ENCODE measurements around the gene TMEM94.

Gene TMEM94

GRCh38 chr17:75482098-75482942 lies 25.9 kb downstream of the TMEM94 start:
- no peaks in the 10 kb centered on the region for H3F3A ChIP-seq (ENCODE audit: insufficient read depth, low read length)
- TF ChIP-seq EZH2 (optimal IDR thresholded peaks at IDR 0.05; ENCODE audit: low read depth, low read length), result no peak
- TF ChIP-seq EZH2phosphoT487 (IDR thresholded peaks at IDR 0.05; ENCODE audit: low read length), result no peak
- no peak for TF ChIP-seq CTCF (IDR thresholded peaks at IDR 0.05; ENCODE audit: low read length)
- H2AFZ ChIP-seq (ENCODE audit: low read length), result no peak overlapping the region
- no peaks in the 10 kb centered on the region for H3K4me1 ChIP-seq (ENCODE audit: low read length)
- no peak overlapping the region for H3K27ac ChIP-seq (ENCODE audit: low read length)
- H4K20me1 ChIP-seq (ENCODE audit: insufficient read depth, low read length), result no peaks in the 10 kb centered on the region
- H3K36me3 ChIP-seq (replicated peaks; ENCODE audit: insufficient read depth, low read length), result no peaks in the 10 kb centered on the region
- H3K79me2 ChIP-seq (ENCODE audit: low read length), result no peaks in the 10 kb centered on the region
- no peak overlapping the region for H3K4me3 ChIP-seq (ENCODE audit: low read length)
- no peak overlapping the region for H3K9ac ChIP-seq (ENCODE audit: low read length)
- H3K9me2 ChIP-seq (replicated peaks; ENCODE audit: insufficient read depth, low read length), result no peaks in the 10 kb centered on the region
- no peak overlapping the region for H3K4me2 ChIP-seq (ENCODE audit: low read depth, low read length)
- H3K27me3 ChIP-seq (replicated peaks; ENCODE audit: insufficient read depth, low read length), result no peaks in the 10 kb centered on the region
- H3K9me3 ChIP-seq (replicated peaks; ENCODE audit: insufficient read depth, low read length), result no peaks in the 10 kb centered on the region
- no peak for DNase-seq

GRCh38 chr17:75485688-75486087 lies 29.3 kb downstream of the TMEM94 start:
- Histone ChIP-seq H2AFZ (ENCODE audit: low read length) (no peak overlapping the region), H3K9me2 (replicated peaks; ENCODE audit: insufficient read depth, low read length) (no peaks in the 10 kb centered on the region), H3K4me1 (ENCODE audit: low read length) (no peaks in the 10 kb centered on the region), H3K27me3 (replicated peaks; ENCODE audit: insufficient read depth, low read length) (no peaks in the 10 kb centered on the region), H3F3A (ENCODE audit: insufficient read depth, low read length) (no peaks in the 10 kb centered on the region), H3K9me3 (replicated peaks; ENCODE audit: insufficient read depth, low read length) (no peaks in the 10 kb centered on the region), H3K36me3 (replicated peaks; ENCODE audit: insufficient read depth, low read length) (no peaks in the 10 kb centered on the region), H3K4me3 (ENCODE audit: low read length) (no peak overlapping the region), H3K27ac (ENCODE audit: low read length) (no peak overlapping the region), H3K4me2 (ENCODE audit: low read depth, low read length) (no peak overlapping the region), H4K20me1 (ENCODE audit: insufficient read depth, low read length) (no peaks in the 10 kb centered on the region), H3K79me2 (ENCODE audit: low read length) (no peaks in the 10 kb centered on the region), H3K9ac (ENCODE audit: low read length) (no peak overlapping the region)
- no peak for TF ChIP-seq CTCF (IDR thresholded peaks at IDR 0.05; ENCODE audit: low read length)
- TF ChIP-seq EZH2 (optimal IDR thresholded peaks at IDR 0.05; ENCODE audit: low read depth, low read length), result no peak
- no peak for TF ChIP-seq EZH2phosphoT487 (IDR thresholded peaks at IDR 0.05; ENCODE audit: low read length)
- DNase-seq, result no peak

GRCh38 chr17:75486151-75486550 lies 29.7 kb downstream of the TMEM94 start:
- H3K4me2 ChIP-seq (ENCODE audit: low read depth, low read length), result no peak overlapping the region
- no peaks in the 10 kb centered on the region for H3K79me2 ChIP-seq (ENCODE audit: low read length)
- no peak for DNase-seq
- no peaks in the 10 kb centered on the region for H3K9me3 ChIP-seq (replicated peaks; ENCODE audit: insufficient read depth, low read length)
- H3K27ac ChIP-seq (ENCODE audit: low read length), result no peak overlapping the region
- H3K9me2 ChIP-seq (replicated peaks; ENCODE audit: insufficient read depth, low read length), result no peaks in the 10 kb centered on the region
- no peaks in the 10 kb centered on the region for H3K36me3 ChIP-seq (replicated peaks; ENCODE audit: insufficient read depth, low read length)
- no peaks in the 10 kb centered on the region for H3K4me1 ChIP-seq (ENCODE audit: low read length)
- no peak overlapping the region for H2AFZ ChIP-seq (ENCODE audit: low read length)
- no peaks in the 10 kb centered on the region for H4K20me1 ChIP-seq (ENCODE audit: insufficient read depth, low read length)
- no peaks in the 10 kb centered on the region for H3K27me3 ChIP-seq (replicated peaks; ENCODE audit: insufficient read depth, low read length)
- no peaks in the 10 kb centered on the region for H3F3A ChIP-seq (ENCODE audit: insufficient read depth, low read length)
- no peak overlapping the region for H3K4me3 ChIP-seq (ENCODE audit: low read length)
- H3K9ac ChIP-seq (ENCODE audit: low read length), result no peak overlapping the region
- TF ChIP-seq EZH2 (optimal IDR thresholded peaks at IDR 0.05; ENCODE audit: low read depth, low read length) (no peak), EZH2phosphoT487 (IDR thresholded peaks at IDR 0.05; ENCODE audit: low read length) (no peak), CTCF (IDR thresholded peaks at IDR 0.05; ENCODE audit: low read length) (no peak)

Data from MM.1S (cell line).